MCF 10A (cell line): ENCODE measurements around the gene CACNA1B. TPM values are rescaled to one million over a fixed set of nuclear protein-coding genes. Genes with fewer than 3 reads are reported as not detected.

ENCODE experiments used
- BruUV-seq: library from RNA; stranded (reverse); fragments of 400-500 nt; replicated peaks from 2 replicates; lab custom pipeline; 2021; lab: Mats Ljungman, UMichigan
- CTCF ChIA-PET: fragments of 300-600 bp; sonication (Branson Sonifier 250); formaldehyde crosslinking; extraction: SDS; loops from one replicate; lab custom pipeline; 2021; ENCODE audit warnings: antibody characterized with exemption, inconsistent platforms; lab: Yijun Ruan, JAX
- POLR2A ChIA-PET: fragments of 300-600, 350-650 bp; sonication (Branson Sonifier 250); formaldehyde crosslinking; extraction: SDS; loops from one replicate; lab custom pipeline; 2020; ENCODE audit warnings: antibody characterized with exemption, inconsistent platforms; lab: Yijun Ruan, JAX
- DNase-seq: peaks from one replicate; pipeline ENCODE4 v3.0.0-alpha.2; 2018; ENCODE audit not compliant: unreplicated experiment
- H3K27ac Mint-ChIP-seq: one replicate; pipeline ENCODE4 v1.8.0; 2022; ENCODE audit warnings: mild to moderate bottlenecking, low read depth, mixed read lengths; ENCODE audit not compliant: unreplicated experiment
- H3K27me3 Mint-ChIP-seq: one replicate; pipeline ENCODE4 v1.8.0; 2022; ENCODE audit warnings: mixed read lengths; ENCODE audit not compliant: insufficient read depth, unreplicated experiment
- H3K36me3 Mint-ChIP-seq: one replicate; pipeline ENCODE4 v1.8.0; 2022; ENCODE audit warnings: mild to moderate bottlenecking, moderate library complexity, mixed read lengths; ENCODE audit not compliant: insufficient read depth, unreplicated experiment
- H3K4me1 Mint-ChIP-seq: one replicate; pipeline ENCODE4 v1.8.0; 2022; ENCODE audit warnings: mixed read lengths; ENCODE audit not compliant: insufficient read depth, unreplicated experiment
- H3K4me3 Mint-ChIP-seq: one replicate; pipeline ENCODE4 v1.8.0; 2022; ENCODE audit warnings: mild to moderate bottlenecking, moderate library complexity, mixed read lengths; ENCODE audit not compliant: unreplicated experiment
- H3K9me3 Mint-ChIP-seq: one replicate; pipeline ENCODE4 v1.8.0; 2022; ENCODE audit warnings: mixed read lengths; ENCODE audit not compliant: unreplicated experiment
- CTCF ChIP-seq: fragments of 200-600 bp; IDR thresholded peaks from one replicate; pipeline ENCODE4 v1.8.0; 2022; ENCODE audit warnings: antibody characterized with exemption, mild to moderate bottlenecking; ENCODE audit not compliant: unreplicated experiment
- intact Hi-C: fragments of 100-400 bp; cut with micrococcal nuclease; formaldehyde crosslinking; loops from 2 replicates; pipeline ENCODE4 v1.14.1; 2022
- total RNA-seq: library from RNA; stranded (reverse); gene quantifications from 2 replicates; pipeline ENCODE4 v1.2.3, GENCODE V29; 2022

CACNA1B gene
- total RNA-seq, 1 experiment from 2014 or later: not detected

GRCh38 chr9:137971477-137972138, 94.0 kb downstream of the CACNA1B start:
- intact Hi-C loops: no loop called here
- no peak overlapping the region for H3K4me3 Mint-ChIP-seq
- ChIA-PET CTCF (no interaction called here), POLR2A (no interaction called here)
- H3K27me3 Mint-ChIP-seq: peaks cover 16% of the 10 kb centered on the region
- no peak for TF ChIP-seq CTCF
- H3K9me3 Mint-ChIP-seq: peaks cover 14% of the 10 kb centered on the region
- H3K27ac Mint-ChIP-seq: no peak overlapping the region
- BruUV-seq: no TSS peak
- H3K4me1 Mint-ChIP-seq: no peaks in the 10 kb centered on the region
- DNase-seq: no peak
- no peaks in the 10 kb centered on the region for H3K36me3 Mint-ChIP-seq

DNA sequence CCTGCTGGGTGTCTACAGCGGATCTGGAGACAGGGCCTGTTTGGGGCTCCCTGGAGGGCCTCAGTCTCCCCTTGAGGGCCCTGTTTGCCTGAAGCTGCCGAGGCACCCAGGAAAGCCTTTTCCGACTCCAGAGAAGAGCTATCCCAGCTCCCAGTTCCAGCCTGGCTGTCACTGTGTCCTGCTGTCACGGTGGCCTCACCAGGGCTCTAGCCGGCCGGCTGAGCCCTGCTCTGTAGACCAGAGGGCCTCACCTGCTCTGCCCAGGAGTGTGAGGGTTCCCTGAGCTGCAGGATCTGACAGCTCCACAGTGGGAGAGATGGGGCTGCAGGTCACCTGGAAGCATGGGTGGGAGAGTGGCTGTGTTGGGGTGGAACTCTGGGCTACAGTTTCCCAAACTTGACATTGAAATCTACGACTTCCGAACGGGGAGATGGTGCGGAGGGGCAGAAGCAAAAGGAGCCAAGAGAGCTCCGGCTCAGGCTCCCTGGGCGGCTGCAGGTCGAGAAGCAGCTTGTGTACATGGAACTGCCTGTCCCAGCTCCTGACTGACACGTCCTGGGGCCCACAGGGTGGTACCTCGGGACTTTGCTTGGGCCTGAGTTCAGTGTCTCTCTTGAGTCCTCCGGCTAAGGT, 94.9 kb downstream of the CACNA1B start:
- Mint-ChIP-seq H3K4me1 (no peaks in the 10 kb centered on the region), H3K9me3 (peaks cover 8% of the 10 kb centered on the region), H3K4me3 (no peak overlapping the region), H3K27ac (no peak overlapping the region), H3K36me3 (no peaks in the 10 kb centered on the region), H3K27me3 (peaks cover 8% of the 10 kb centered on the region)
- CTCF ChIA-PET: no interaction called here
- DNase-seq: no peak
- TF ChIP-seq CTCF: no peak
- intact Hi-C loops: no loop called here
- BruUV-seq: no TSS peak
- POLR2A ChIA-PET: no interaction called here

GRCh38 chr9:137972988-137973470, 95.4 kb downstream of the CACNA1B start:
- intact Hi-C loops: no loop called here
- CTCF ChIA-PET: no interaction called here
- BruUV-seq: no TSS peak
- Mint-ChIP-seq H3K27ac (no peak overlapping the region), H3K9me3 (peaks cover 8% of the 10 kb centered on the region), H3K4me1 (no peaks in the 10 kb centered on the region), H3K36me3 (no peaks in the 10 kb centered on the region), H3K27me3 (peaks cover 2% of the 10 kb centered on the region), H3K4me3 (no peak overlapping the region)
- DNase-seq: no peak
- POLR2A ChIA-PET: no interaction called here
- no peak for TF ChIP-seq CTCF

- Mint-ChIP-seq H3K4me3 (no peak overlapping the region), H3K9me3 (peaks cover 7% of the 10 kb centered on the region)
- no peak for TF ChIP-seq CTCF
Observed at GRCh38 chr9:137973829-137974416, 96.3 kb downstream of the CACNA1B start.

More at GRCh38 chr9:137973829-137974416, 96.3 kb downstream of the CACNA1B start:
- no peaks in the 10 kb centered on the region for H3K4me1 Mint-ChIP-seq
- BruUV-seq: no TSS peak
- DNase-seq: no peak
- H3K27me3 Mint-ChIP-seq: no peaks in the 10 kb centered on the region
- H3K27ac Mint-ChIP-seq: no peak overlapping the region
- CTCF ChIA-PET: no interaction called here
- intact Hi-C loops: no loop called here
- POLR2A ChIA-PET: interaction anchor here (0.9 kb wide), 1 partner anchor 20 kb away, joined by 3 read pairs; no protein-coding TSS in a partner anchor
- no peaks in the 10 kb centered on the region for H3K36me3 Mint-ChIP-seq
